ENCODE data around the gene NHS. TPM values are rescaled to one million over a fixed set of nuclear protein-coding genes. Genes with fewer than 3 reads are reported as not detected.

NHS gene
- total RNA-seq, 4 donors from 2014 or later = 13.2 to 39.0 (median 31.5) TPM

GRCh38 chrX:17634542-17635207 is 259.7 kb downstream of the NHS start:
- no peak overlapping the region for H3K27ac ChIP-seq

GRCh38 chrX:17635231-17635630 is 260.2 kb downstream of the NHS start:
- Histone ChIP-seq H3K27ac (no peak overlapping the region), H3K4me1 (peaks cover 0 to 7% (median 2%) of the 10 kb centered on the region in 4 donors), H3K27me3 (no peaks in the 10 kb centered on the region), H3K4me3 (no peak overlapping the region), H3K9me3 (no peaks in the 10 kb centered on the region), H3K36me3 (no peaks in the 10 kb centered on the region)
- DNase-seq (ENCODE audit: low spot score in 2 of 2) = no peak
- TF ChIP-seq EP300 (IDR thresholded peaks at IDR 0.05) (no peak), CTCF (IDR thresholded peaks at IDR 0.05) (no peak), POLR2A (IDR thresholded peaks at IDR 0.05) (no peak)
- WGBS, 2 donors = 40 to 67% methylated on average over 5 of the region's 5 CpGs

More at GRCh38 chrX:17634542-17635207, 259.7 kb downstream of the NHS start:
- Histone ChIP-seq H3K4me1 (peaks cover 0 to 7% (median 2%) of the 10 kb centered on the region in 4 donors), H3K9me3 (no peaks in the 10 kb centered on the region), H3K36me3 (no peaks in the 10 kb centered on the region), H3K4me3 (no peak overlapping the region), H3K27me3 (no peaks in the 10 kb centered on the region)
- no peak for DNase-seq (ENCODE audit: low spot score in 2 of 2)
- 56 to 75% methylated on average over 7 to 9 of the region's 9 CpGs for WGBS, 2 donors
- TF ChIP-seq POLR2A (IDR thresholded peaks at IDR 0.05) (no peak), EP300 (IDR thresholded peaks at IDR 0.05) (no peak), CTCF (IDR thresholded peaks at IDR 0.05) (no peak)

DNA sequence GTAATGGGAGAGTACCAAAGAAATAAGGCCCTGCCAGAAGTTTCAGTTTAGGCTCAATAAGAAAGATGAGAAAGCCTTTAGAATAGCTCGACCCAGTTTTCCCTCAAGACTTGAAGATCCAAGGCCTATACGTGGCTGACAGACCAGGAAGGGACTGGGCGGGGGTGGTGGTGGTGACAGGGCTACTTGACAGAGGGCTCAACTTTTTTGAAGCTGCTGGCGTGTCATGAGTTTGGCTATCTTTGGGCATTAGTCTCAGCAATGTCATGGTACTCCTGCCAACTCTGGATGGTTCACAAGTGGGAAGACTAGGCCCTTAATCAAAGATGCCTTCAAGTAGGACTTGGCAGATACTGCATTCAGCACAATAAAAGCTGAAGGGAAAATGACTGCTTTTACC is 262.2 kb downstream of the NHS start:
- 86 to 88% methylated on average over 4 of the region's 4 CpGs for WGBS, 2 donors
- no peak for DNase-seq (ENCODE audit: low spot score in 2 of 2)
- H3K9me3 ChIP-seq = no peaks in the 10 kb centered on the region

GRCh38 chrX:17638731-17639130 is 263.7 kb downstream of the NHS start:
- TF ChIP-seq CTCF (IDR thresholded peaks at IDR 0.05) (no peak), POLR2A (IDR thresholded peaks at IDR 0.05) (no peak), EP300 (IDR thresholded peaks at IDR 0.05) (no peak)
- no peaks in the 10 kb centered on the region for H3K9me3 ChIP-seq
- 59 to 80% methylated on average over 1 of the region's 1 CpG for WGBS, 2 donors
- no peak for DNase-seq (ENCODE audit: low spot score in 2 of 2)
- peaks cover 0 to 4% (median under 1%) of the 10 kb centered on the region in 4 donors for H3K4me1 ChIP-seq
- H3K4me3 ChIP-seq = no peak overlapping the region
- H3K36me3 ChIP-seq = no peaks in the 10 kb centered on the region
- no peak overlapping the region for H3K27ac ChIP-seq
- H3K27me3 ChIP-seq = no peaks in the 10 kb centered on the region

More for the DNA sequence above, 262.2 kb downstream of the NHS start:
- H3K36me3 ChIP-seq = no peaks in the 10 kb centered on the region
- H3K4me1 ChIP-seq = peaks cover 0 to 7% (median 2%) of the 10 kb centered on the region in 4 donors
- H3K27ac ChIP-seq = no peak overlapping the region
- TF ChIP-seq POLR2A (IDR thresholded peaks at IDR 0.05) (no peak), CTCF (IDR thresholded peaks at IDR 0.05) (no peak), EP300 (IDR thresholded peaks at IDR 0.05) (no peak)
- H3K27me3 ChIP-seq = no peaks in the 10 kb centered on the region
- H3K4me3 ChIP-seq = no peak overlapping the region

DNA sequence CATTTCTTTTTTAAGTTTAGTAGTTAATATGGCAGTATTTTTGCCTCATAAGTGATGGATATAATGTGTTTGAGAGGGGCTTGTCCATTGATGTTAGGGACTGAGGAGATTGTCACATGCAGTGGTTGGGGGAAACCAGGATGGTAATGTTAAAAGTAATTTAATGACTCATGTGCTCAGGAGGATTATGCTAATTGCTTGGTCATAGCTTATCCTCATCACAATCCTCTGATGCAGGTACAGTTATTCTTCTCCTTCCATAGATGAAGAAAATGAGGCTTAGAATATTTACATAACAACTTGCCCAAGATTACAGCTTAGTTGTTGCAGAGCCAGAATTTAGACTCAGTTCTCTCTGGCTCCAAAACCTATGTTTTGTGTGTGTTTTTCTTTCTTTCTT is 267.9 kb downstream of the NHS start:
- TF ChIP-seq CTCF (IDR thresholded peaks at IDR 0.05) (no peak), POLR2A (IDR thresholded peaks at IDR 0.05) (no peak), EP300 (IDR thresholded peaks at IDR 0.05) (no peak)
- no peaks in the 10 kb centered on the region for H3K27me3 ChIP-seq
- no peak for DNase-seq (ENCODE audit: low spot score in 2 of 2)
- no peaks in the 10 kb centered on the region for H3K9me3 ChIP-seq
- no peak overlapping the region for H3K27ac ChIP-seq
- no peaks in the 10 kb centered on the region for H3K4me1 ChIP-seq
- H3K36me3 ChIP-seq = no peaks in the 10 kb centered on the region
- no peak overlapping the region for H3K4me3 ChIP-seq
